KMS-11 (cell line): ENCODE measurements around the gene LRRC38.

Experiments used
- H2AFZ ChIP-seq: fragments of 200-600 bp; sonication (generic); 2 replicates; pipeline ENCODE4 v1.6.1; 2016; ENCODE audit warnings: antibody characterized with exemption, mixed run types, low read depth
- H3K27ac ChIP-seq: fragments of 200-600 bp; sonication (generic); 2 replicates; pipeline ENCODE4 v1.6.1; 2016; ENCODE audit warnings: mild to moderate bottlenecking, mixed run types
- H3K27me3 ChIP-seq: fragments of 200-600 bp; sonication (generic); 2 replicates; pipeline ENCODE4 v1.6.1; 2017; ENCODE audit warnings: mild to moderate bottlenecking, low read depth, mixed run types, moderate library complexity; ENCODE audit not compliant: insufficient read depth
- H3K36me3 ChIP-seq: fragments of 200-600 bp; sonication (generic); 2 replicates; pipeline ENCODE4 v1.6.1; 2017; ENCODE audit warnings: mild to moderate bottlenecking, mixed run types; ENCODE audit not compliant: insufficient read depth
- H3K4me1 ChIP-seq: fragments of 200-600 bp; sonication (generic); 2 replicates; pipeline ENCODE4 v1.6.1; 2016; ENCODE audit warnings: mild to moderate bottlenecking, low read depth, mixed run types; ENCODE audit not compliant: poor library complexity, severe bottlenecking
- H3K4me2 ChIP-seq: fragments of 200-600 bp; sonication (generic); 2 replicates; pipeline ENCODE4 v1.7.0; 2016; ENCODE audit warnings: mild to moderate bottlenecking, mixed run types
- H3K4me3 ChIP-seq: fragments of 200-600 bp; sonication (generic); IDR thresholded peaks from 2 replicates; pipeline ENCODE4 v1.6.1; 2017; ENCODE audit warnings: low read depth, low read length, mixed read lengths; ENCODE audit not compliant: insufficient read depth
- H3K79me2 ChIP-seq: fragments of 200-600 bp; sonication (generic); 2 replicates; pipeline ENCODE4 v1.6.1; 2016; ENCODE audit warnings: low read depth, mixed run types; ENCODE audit not compliant: insufficient read depth
- H3K9ac ChIP-seq: fragments of 200-600 bp; sonication (generic); 2 replicates; pipeline ENCODE4 v1.6.1; 2016; ENCODE audit warnings: mild to moderate bottlenecking, mixed run types
- H4K20me1 ChIP-seq: fragments of 200-600 bp; sonication (generic); 2 replicates; pipeline ENCODE4 v1.6.1; 2016; ENCODE audit warnings: mild to moderate bottlenecking, mixed run types; ENCODE audit not compliant: insufficient read depth
- CTCF ChIP-seq: fragments of 200-600 bp; sonication (generic); conservative IDR thresholded peaks from 2 replicates; pipeline ENCODE4 v1.6.1; 2017; ENCODE audit warnings: low read depth, mild to moderate bottlenecking, antibody characterized with exemption, low read length, moderate library complexity, mixed read lengths

LRRC38 gene

GRCh38 chr1:13554798-13555197, 41.0 kb upstream of the LRRC38 start:
- Histone ChIP-seq H2AFZ (no peak overlapping the region), H3K79me2 (no peaks in the 10 kb centered on the region), H3K36me3 (no peaks in the 10 kb centered on the region), H3K4me2 (no peak overlapping the region), H3K9ac (no peak overlapping the region), H4K20me1 (no peaks in the 10 kb centered on the region), H3K27me3 (peaks cover 7% of the 10 kb centered on the region; the same call in 1 of the 2 replicates), H3K4me3 (no peak overlapping the region), H3K4me1 (no peaks in the 10 kb centered on the region), H3K27ac (no peak overlapping the region)
- no peak for TF ChIP-seq CTCF

- Histone ChIP-seq H4K20me1 (no peaks in the 10 kb centered on the region), H3K9ac (no peak overlapping the region), H3K36me3 (no peaks in the 10 kb centered on the region), H3K4me2 (no peak overlapping the region), H2AFZ (no peak overlapping the region), H3K4me1 (no peaks in the 10 kb centered on the region), H3K27me3 (peaks cover 7% of the 10 kb centered on the region; the same call in 1 of the 2 replicates), H3K79me2 (no peaks in the 10 kb centered on the region), H3K27ac (no peak overlapping the region), H3K4me3 (no peak overlapping the region)
- no peak for TF ChIP-seq CTCF
Observed at GRCh38 chr1:13550663-13551062, 36.9 kb upstream of the LRRC38 start.

- Histone ChIP-seq H3K27ac (no peak overlapping the region), H3K4me3 (no peak overlapping the region), H4K20me1 (no peaks in the 10 kb centered on the region), H3K4me2 (no peak overlapping the region), H3K9ac (no peak overlapping the region), H3K27me3 (peaks cover 3% of the 10 kb centered on the region; the same call in 1 of the 2 replicates), H3K4me1 (no peaks in the 10 kb centered on the region), H2AFZ (no peak overlapping the region), H3K79me2 (no peaks in the 10 kb centered on the region), H3K36me3 (no peaks in the 10 kb centered on the region)
- no peak for TF ChIP-seq CTCF
Observed at GRCh38 chr1:13549521-13549920, 35.7 kb upstream of the LRRC38 start.

GRCh38 chr1:13549021-13549420, 35.2 kb upstream of the LRRC38 start:
- TF ChIP-seq CTCF, result no peak
- Histone ChIP-seq H3K36me3 (no peaks in the 10 kb centered on the region), H3K4me3 (no peak overlapping the region), H3K27me3 (peaks cover 3% of the 10 kb centered on the region; the same call in 1 of the 2 replicates), H3K9ac (no peak overlapping the region), H2AFZ (no peak overlapping the region), H4K20me1 (no peaks in the 10 kb centered on the region), H3K27ac (no peak overlapping the region), H3K79me2 (no peaks in the 10 kb centered on the region), H3K4me2 (no peak overlapping the region), H3K4me1 (no peaks in the 10 kb centered on the region)
